ENCODE measurements around the gene HOXA1. TPM values are rescaled to one million over a fixed set of nuclear protein-coding genes. Genes with fewer than 3 reads are reported as not detected.

HOXA1 gene
- total RNA-seq, 1 experiment from 2014 or later, result 1.4 TPM

DNA sequence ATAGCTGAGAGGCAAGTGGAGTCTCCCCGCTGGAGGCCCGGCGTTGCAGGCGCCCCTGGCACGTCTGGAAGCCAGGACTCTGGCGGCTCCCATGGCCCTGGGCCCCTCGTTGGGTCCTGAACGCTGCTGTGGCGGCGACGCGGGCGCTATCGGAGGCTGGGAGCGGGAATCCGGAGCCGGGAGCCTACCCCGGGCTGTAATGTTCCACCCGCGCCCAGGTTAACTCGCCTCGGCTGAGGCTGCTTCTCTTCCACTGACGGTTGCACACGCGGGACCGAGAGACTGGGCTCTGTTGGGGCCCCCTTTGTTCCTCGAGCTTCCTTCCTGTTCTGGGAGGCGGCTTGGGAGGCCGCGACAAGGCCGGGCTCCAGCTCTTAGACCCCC lies 49.0 kb upstream of the HOXA1 start:
- Histone ChIP-seq H4K20me1 (ENCODE audit: low read length) (no peaks in the 10 kb centered on the region), H3F3A (ENCODE audit: low read length, unreplicated experiment) (no peaks in the 10 kb centered on the region), H3K9me3 (ENCODE audit: low read length) (no peaks in the 10 kb centered on the region), H3K79me2 (ENCODE audit: low read length) (peaks cover 37% of the 10 kb centered on the region), H3K36me3 (ENCODE audit: low read depth, low read length) (peaks cover 13% of the 10 kb centered on the region; the same call in 1 of the 2 replicates), H3K9ac (ENCODE audit: low read length) (no peak overlapping the region), H2AFZ (ENCODE audit: low read length) (no peak overlapping the region), H3K27me3 (ENCODE audit: low read length) (no peaks in the 10 kb centered on the region), H3K9me2 (replicated peaks; ENCODE audit: low read length) (no peaks in the 10 kb centered on the region), H3K4me1 (ENCODE audit: insufficient read depth, low read length) (peaks cover 21% of the 10 kb centered on the region), H3K4me2 (ENCODE audit: low read length) (no peak overlapping the region), H3K27ac (ENCODE audit: low read length) (no peak overlapping the region), H3K4me3 (ENCODE audit: low read length) (no peak overlapping the region)
- intact Hi-C loops (cut with micrococcal nuclease), result no loop called here
- ChIA-PET POLR2A (ENCODE audit: unreplicated experiment) (no interaction called here), CTCF (no interaction called here)
- no TSS peak for BruUV-seq (replicated peaks)
- TF ChIP-seq, protein P1, sequence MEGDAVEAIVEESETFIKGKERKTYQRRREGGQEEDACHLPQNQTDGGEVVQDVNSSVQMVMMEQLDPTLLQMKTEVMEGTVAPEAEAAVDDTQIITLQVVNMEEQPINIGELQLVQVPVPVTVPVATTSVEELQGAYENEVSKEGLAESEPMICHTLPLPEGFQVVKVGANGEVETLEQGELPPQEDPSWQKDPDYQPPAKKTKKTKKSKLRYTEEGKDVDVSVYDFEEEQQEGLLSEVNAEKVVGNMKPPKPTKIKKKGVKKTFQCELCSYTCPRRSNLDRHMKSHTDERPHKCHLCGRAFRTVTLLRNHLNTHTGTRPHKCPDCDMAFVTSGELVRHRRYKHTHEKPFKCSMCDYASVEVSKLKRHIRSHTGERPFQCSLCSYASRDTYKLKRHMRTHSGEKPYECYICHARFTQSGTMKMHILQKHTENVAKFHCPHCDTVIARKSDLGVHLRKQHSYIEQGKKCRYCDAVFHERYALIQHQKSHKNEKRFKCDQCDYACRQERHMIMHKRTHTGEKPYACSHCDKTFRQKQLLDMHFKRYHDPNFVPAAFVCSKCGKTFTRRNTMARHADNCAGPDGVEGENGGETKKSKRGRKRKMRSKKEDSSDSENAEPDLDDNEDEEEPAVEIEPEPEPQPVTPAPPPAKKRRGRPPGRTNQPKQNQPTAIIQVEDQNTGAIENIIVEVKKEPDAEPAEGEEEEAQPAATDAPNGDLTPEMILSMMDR (conservative IDR thresholded peaks at IDR 0.05; ENCODE audit: low read depth, low read length), result no peak
- TF ChIP-seq EZH2 (IDR thresholded peaks at IDR 0.05; ENCODE audit: low read length, unreplicated experiment) (no peak), EZH2phosphoT487 (IDR thresholded peaks at IDR 0.05; ENCODE audit: borderline replicate concordance, low read length) (no peak)
- ATAC-seq, result no peak
- DNase-seq, result no peak

DNA sequence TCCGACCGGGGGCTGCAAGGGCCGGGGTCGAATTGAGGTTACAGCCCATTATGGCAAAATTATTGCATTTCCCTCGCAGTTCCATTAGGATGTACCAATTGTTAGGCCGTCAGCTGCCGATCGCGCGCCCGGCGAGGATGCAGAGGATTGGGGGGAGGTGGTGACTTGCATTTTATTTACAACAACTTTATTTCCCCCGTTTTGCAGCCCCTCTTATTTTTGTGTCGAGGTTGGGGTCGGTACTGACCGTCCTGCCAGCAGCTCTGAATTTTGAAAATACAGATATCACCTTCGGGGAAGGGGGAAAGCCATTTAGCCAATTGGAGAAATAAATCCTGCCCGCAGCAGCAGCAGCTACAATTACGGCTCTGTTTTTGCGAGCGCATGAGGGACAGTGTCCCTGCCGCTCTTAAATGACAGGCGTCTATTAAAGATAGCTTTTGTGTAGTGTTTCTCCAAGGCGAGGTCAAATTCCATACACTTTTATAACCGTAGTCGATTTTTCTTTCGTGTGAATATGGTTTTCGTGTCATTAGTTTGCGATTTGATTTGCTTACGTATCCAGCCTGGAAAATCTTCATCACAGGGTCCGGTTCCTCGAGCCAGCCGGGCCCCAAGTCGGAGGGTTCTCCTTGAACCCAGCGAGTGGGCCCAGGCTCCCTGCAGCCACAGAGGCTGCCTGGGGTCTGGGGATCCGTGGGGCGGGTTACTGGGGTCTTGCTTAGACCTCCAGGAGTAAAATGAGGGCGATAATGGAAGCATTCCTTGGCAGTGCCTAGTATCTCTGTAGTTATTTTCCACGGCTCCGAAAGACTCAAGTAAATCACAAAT lies 48.4 kb upstream of the HOXA1 start:
- Histone ChIP-seq H3K9me2 (replicated peaks; ENCODE audit: low read length) (no peaks in the 10 kb centered on the region), H2AFZ (ENCODE audit: low read length) (no peak overlapping the region), H3K9ac (ENCODE audit: low read length) (no peak overlapping the region), H3K36me3 (ENCODE audit: low read depth, low read length) (peaks cover 13% of the 10 kb centered on the region; the same call in 1 of the 2 replicates), H3K4me2 (ENCODE audit: low read length) (no peak overlapping the region), H4K20me1 (ENCODE audit: low read length) (no peaks in the 10 kb centered on the region), H3K27me3 (ENCODE audit: low read length) (no peaks in the 10 kb centered on the region), H3K4me1 (ENCODE audit: insufficient read depth, low read length) (peaks cover 17% of the 10 kb centered on the region), H3K27ac (ENCODE audit: low read length) (no peak overlapping the region), H3K4me3 (ENCODE audit: low read length) (no peak overlapping the region), H3F3A (ENCODE audit: low read length, unreplicated experiment) (no peaks in the 10 kb centered on the region), H3K9me3 (ENCODE audit: low read length) (no peaks in the 10 kb centered on the region), H3K79me2 (ENCODE audit: low read length) (peaks cover 31% of the 10 kb centered on the region)
- DNase-seq (no peak), ATAC-seq (no peak)
- intact Hi-C loops (cut with micrococcal nuclease), result no loop called here
- TF ChIP-seq EZH2phosphoT487 (IDR thresholded peaks at IDR 0.05; ENCODE audit: borderline replicate concordance, low read length) (no peak), EZH2 (IDR thresholded peaks at IDR 0.05; ENCODE audit: low read length, unreplicated experiment) (no peak)
- TF ChIP-seq, protein P1 (conservative IDR thresholded peaks at IDR 0.05; ENCODE audit: low read depth, low read length), result 0 out of 2 replicates have a peak, but pooled peaks have one; percentile 0
- CTCF ChIA-PET, result no interaction called here
- POLR2A ChIA-PET (ENCODE audit: unreplicated experiment), result no interaction called here
- no TSS peak for BruUV-seq (replicated peaks)

Measured in PC-3 (cell line).